ENCODE data around the gene TNS2. TPM values are rescaled to one million over a fixed set of nuclear protein-coding genes. Genes with fewer than 3 reads are reported as not detected.

Gene TNS2
- total and polyA plus RNA-seq, 2 of the 13 experiments (the other 11 are each of a cell fraction or from before 2014, with no cell fraction given), result 8.9 to 20.4 TPM

DNA sequence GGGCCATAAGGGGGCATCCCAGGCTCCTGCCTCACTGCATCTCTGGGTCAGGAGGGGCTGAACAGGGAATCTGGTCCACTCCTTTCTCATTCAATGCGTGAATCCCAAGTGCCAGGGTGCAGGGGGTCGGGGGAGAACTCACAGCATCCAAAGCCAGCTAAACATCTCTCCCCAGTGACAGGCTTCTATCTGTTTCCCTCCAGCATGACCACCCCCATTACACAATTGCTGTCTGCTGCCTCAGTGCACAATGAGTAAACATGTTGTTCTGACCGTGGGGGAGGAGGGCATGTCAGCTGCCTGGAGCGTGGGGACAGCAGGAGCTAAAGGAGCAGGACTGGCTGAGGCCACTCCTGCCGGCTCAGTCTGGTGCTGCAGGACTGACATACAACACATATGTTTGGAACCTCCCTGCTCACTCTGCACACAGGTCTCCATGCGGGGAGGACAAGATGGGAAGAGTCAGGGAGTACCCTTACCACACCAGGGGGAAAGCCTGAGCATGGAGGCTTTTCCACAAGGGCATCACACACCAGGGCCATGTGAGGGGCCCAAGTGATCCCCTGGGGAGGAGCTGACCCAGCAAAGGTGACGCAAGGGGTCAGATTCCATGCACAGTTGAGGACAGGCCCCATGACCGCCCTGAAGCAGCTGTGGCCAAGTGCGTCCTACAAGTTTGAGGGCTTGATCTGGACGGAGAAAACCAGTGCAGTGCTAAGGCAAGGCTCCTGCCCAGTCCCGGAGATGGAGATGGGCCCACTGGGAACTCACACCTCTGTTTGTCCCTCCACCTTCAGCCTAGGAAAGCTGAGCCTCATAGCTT, 1.4 kb downstream of the TNS2 start (continued):
- peak; percentile 56; the same call in 1 of the 2 replicates for TF ChIP-seq ZXDC (CRISPR knock-in tag; IDR thresholded peaks at IDR 0.05)
- no peak for TF ChIP-seq ZNF563 (CRISPR knock-in tag; IDR thresholded peaks at IDR 0.05)
- TF ChIP-seq ZNF547 (CRISPR knock-in tag; IDR thresholded peaks at IDR 0.05), result no peak; the same call in 1 of the 2 replicates
- TF ChIP-seq BCL6 (CRISPR knock-in tag; IDR thresholded peaks at IDR 0.05), result peak; percentile 52; the same call in 1 of the 2 replicates
- TF ChIP-seq, protein P1, sequence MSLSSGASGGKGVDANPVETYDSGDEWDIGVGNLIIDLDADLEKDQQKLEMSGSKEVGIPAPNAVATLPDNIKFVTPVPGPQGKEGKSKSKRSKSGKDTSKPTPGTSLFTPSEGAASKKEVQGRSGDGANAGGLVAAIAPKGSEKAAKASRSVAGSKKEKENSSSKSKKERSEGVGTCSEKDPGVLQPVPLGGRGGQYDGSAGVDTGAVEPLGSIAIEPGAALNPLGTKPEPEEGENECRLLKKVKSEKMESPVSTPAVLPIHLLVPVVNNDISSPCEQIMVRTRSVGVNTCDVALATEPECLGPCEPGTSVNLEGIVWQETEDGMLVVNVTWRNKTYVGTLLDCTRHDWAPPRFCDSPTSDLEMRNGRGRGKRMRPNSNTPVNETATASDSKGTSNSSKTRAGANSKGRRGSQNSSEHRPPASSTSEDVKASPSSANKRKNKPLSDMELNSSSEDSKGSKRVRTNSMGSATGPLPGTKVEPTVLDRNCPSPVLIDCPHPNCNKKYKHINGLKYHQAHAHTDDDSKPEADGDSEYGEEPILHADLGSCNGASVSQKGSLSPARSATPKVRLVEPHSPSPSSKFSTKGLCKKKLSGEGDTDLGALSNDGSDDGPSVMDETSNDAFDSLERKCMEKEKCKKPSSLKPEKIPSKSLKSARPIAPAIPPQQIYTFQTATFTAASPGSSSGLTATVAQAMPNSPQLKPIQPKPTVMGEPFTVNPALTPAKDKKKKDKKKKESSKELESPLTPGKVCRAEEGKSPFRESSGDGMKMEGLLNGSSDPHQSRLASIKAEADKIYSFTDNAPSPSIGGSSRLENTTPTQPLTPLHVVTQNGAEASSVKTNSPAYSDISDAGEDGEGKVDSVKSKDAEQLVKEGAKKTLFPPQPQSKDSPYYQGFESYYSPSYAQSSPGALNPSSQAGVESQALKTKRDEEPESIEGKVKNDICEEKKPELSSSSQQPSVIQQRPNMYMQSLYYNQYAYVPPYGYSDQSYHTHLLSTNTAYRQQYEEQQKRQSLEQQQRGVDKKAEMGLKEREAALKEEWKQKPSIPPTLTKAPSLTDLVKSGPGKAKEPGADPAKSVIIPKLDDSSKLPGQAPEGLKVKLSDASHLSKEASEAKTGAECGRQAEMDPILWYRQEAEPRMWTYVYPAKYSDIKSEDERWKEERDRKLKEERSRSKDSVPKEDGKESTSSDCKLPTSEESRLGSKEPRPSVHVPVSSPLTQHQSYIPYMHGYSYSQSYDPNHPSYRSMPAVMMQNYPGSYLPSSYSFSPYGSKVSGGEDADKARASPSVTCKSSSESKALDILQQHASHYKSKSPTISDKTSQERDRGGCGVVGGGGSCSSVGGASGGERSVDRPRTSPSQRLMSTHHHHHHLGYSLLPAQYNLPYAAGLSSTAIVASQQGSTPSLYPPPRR (CRISPR knock-in tag; IDR thresholded peaks at IDR 0.05; ENCODE audit: borderline replicate concordance), result peak; percentile 61; the same call in 1 of the 2 replicates
- TF ChIP-seq FOXA1 (IDR thresholded peaks at IDR 0.05), result no peak
- TF ChIP-seq FOXA1 (CRISPR knock-in tag; IDR thresholded peaks at IDR 0.05), result peak; percentile 89
- TF ChIP-seq ZNF335 (CRISPR knock-in tag; IDR thresholded peaks at IDR 0.05), result no peak
- TF ChIP-seq, protein P2, sequence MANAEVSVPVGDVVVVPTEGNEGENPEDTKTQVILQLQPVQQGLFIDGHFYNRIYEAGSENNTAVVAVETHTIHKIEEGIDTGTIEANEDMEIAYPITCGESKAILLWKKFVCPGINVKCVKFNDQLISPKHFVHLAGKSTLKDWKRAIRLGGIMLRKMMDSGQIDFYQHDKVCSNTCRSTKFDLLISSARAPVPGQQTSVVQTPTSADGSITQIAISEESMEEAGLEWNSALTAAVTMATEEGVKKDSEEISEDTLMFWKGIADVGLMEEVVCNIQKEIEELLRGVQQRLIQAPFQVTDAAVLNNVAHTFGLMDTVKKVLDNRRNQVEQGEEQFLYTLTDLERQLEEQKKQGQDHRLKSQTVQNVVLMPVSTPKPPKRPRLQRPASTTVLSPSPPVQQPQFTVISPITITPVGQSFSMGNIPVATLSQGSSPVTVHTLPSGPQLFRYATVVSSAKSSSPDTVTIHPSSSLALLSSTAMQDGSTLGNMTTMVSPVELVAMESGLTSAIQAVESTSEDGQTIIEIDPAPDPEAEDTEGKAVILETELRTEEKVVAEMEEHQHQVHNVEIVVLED (CRISPR knock-in tag; IDR thresholded peaks at IDR 0.05; ENCODE audit: borderline replicate concordance), result 0 out of 2 replicates have a peak, but pooled peaks have one; percentile 24
- peak; percentile 85 for TF ChIP-seq HNF4A (CRISPR knock-in tag; IDR thresholded peaks at IDR 0.05)
- peak; percentile 34; the same call in 1 of the 2 replicates for TF ChIP-seq CCDC6 (CRISPR knock-in tag; IDR thresholded peaks at IDR 0.05)
- no peak for TF ChIP-seq FOXJ3 (CRISPR knock-in tag; IDR thresholded peaks at IDR 0.05; ENCODE audit: borderline replicate concordance)
- TF ChIP-seq, protein P3, sequence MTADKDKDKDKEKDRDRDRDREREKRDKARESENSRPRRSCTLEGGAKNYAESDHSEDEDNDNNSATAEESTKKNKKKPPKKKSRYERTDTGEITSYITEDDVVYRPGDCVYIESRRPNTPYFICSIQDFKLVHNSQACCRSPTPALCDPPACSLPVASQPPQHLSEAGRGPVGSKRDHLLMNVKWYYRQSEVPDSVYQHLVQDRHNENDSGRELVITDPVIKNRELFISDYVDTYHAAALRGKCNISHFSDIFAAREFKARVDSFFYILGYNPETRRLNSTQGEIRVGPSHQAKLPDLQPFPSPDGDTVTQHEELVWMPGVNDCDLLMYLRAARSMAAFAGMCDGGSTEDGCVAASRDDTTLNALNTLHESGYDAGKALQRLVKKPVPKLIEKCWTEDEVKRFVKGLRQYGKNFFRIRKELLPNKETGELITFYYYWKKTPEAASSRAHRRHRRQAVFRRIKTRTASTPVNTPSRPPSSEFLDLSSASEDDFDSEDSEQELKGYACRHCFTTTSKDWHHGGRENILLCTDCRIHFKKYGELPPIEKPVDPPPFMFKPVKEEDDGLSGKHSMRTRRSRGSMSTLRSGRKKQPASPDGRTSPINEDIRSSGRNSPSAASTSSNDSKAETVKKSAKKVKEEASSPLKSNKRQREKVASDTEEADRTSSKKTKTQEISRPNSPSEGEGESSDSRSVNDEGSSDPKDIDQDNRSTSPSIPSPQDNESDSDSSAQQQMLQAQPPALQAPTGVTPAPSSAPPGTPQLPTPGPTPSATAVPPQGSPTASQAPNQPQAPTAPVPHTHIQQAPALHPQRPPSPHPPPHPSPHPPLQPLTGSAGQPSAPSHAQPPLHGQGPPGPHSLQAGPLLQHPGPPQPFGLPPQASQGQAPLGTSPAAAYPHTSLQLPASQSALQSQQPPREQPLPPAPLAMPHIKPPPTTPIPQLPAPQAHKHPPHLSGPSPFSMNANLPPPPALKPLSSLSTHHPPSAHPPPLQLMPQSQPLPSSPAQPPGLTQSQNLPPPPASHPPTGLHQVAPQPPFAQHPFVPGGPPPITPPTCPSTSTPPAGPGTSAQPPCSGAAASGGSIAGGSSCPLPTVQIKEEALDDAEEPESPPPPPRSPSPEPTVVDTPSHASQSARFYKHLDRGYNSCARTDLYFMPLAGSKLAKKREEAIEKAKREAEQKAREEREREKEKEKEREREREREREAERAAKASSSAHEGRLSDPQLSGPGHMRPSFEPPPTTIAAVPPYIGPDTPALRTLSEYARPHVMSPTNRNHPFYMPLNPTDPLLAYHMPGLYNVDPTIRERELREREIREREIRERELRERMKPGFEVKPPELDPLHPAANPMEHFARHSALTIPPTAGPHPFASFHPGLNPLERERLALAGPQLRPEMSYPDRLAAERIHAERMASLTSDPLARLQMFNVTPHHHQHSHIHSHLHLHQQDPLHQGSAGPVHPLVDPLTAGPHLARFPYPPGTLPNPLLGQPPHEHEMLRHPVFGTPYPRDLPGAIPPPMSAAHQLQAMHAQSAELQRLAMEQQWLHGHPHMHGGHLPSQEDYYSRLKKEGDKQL (CRISPR knock-in tag; IDR thresholded peaks at IDR 0.05; ENCODE audit: low read depth), result 0 out of 2 replicates have a peak, but pooled peaks have one; percentile 21

Data from HepG2 (cell line).